ENCODE results near the gene KRT15.
"Not testable (repeated sequence)": the region's sequence is repeated elsewhere in the genome, so short reads cannot be mapped to it uniquely, and the experiment has no call there.

KRT15 gene

GRCh38 chr17:41544491-41544892 is 25.8 kb upstream of the KRT15 start:
- no peak for DNase-seq (ENCODE audit: low read depth)

DNA sequence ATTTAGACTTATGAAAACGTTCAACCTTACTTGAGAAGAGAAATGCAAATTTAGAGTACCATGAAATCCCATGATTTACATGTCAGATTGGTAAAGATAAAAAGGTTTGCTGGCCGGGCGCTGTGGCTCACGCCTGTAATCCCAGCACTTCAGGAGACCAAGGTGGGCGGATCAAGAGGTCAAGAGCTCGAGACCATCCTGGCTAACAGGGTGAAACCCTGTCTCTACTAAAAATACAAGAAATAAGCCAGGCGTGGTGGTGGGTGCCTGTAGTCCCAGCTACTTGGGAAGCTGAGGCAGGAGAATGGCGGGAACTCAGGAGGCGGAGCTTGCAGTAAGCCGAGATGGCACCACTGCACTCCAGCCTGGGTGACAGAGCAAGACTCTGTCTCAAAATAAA is 24.1 kb upstream of the KRT15 start:
- not testable (repeated sequence) for DNase-seq (ENCODE audit: low read depth)

- DNase-seq (ENCODE audit: low read depth): no peak
Observed at GRCh38 chr17:41542357-41542756, 23.7 kb upstream of the KRT15 start.

DNA sequence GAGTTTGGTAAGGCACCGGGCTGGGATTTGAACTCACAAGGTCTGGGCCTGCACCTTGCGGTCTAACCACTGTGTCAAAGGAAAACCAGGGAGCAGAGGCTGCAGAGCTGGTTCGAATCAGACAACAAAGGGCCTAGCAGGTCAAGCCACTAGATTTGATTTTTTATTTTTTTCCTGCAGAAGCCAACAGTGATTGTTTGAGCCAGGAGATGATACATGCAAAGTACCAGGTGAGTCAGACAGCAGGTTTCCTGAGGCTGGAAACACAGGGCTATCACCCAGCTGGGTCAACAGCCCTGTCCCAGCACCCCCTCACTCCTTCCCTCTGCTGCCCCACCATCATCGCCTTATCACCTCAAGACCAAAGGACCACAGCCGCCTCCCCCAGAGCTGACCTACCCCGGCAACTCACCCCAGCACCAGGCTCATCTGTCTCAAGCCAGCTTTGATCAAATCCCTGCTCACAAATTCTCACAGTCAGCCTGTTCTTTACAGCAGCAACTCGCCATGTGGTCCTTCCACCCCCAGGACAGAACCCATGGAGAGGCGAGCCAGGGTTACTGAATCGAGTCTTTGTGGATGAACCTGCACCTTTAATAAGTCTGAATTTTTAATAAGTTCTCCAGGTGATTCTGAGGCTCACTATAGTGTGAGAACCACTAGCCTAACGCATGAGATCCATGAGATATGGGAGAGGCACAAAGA is 22.4 kb upstream of the KRT15 start:
- DNase-seq (ENCODE audit: low read depth): no peak

DNA sequence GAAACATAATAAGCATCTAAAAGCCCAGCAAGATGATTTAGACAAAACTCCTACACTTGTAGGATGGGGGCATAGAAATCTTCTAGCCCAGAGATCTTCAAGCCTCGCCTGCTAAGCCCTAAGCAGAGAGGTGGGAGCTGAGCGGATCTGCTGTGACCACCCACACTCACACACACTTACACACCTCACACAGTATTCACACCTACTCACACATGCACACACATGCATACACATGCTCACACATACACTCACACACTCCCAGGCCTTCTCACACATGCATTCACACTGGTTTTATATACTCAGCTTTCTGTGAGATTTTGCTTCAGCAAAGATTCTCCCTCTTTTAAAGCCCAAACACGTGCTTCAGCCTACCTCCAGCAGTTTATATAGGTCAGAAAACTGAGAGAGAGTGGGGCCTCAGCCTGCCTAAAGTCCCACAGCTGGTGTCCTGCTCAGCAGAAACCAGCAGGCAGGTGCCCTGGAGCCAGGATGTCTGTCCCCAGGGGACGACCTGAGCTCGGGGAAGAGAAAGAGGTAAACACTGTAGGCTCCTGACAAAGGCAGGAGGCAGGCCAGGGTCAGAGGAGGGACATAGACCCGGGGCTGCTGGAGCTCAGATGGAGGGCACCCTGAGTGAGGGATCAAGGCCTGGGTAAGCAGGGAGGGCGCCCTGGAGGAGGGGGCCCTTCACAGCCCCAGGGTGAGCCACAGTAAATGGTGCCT is 21.4 kb upstream of the KRT15 start:
- DNase-seq (ENCODE audit: low read depth): no peak

DNA sequence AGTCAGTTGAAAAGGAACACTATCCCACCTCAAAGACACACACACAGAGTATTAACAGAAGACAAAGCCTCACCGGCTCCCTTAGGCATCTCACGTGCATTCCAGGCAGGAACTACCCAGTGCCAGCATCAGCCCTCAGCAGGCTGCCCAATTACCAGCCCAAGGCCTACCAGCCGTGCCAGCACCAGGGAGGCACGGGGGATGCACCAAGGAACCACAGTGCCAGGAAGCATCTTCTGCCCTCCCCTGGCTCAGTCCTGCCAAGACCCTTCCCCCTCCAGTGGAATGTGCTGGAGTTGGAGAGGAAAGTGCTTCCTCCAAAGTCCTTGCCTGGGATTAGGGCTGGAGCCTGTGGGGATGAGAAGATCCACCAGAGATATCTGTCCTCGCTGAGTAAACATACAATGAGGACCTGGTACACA is 20.4 kb upstream of the KRT15 start:
- no peak for DNase-seq (ENCODE audit: low read depth)

- no peak for DNase-seq (ENCODE audit: low read depth)
Observed at GRCh38 chr17:41538565-41538991, 19.9 kb upstream of the KRT15 start.

GRCh38 chr17:41537990-41538389 is 19.3 kb upstream of the KRT15 start:
- peak; percentile 48 for DNase-seq (ENCODE audit: low read depth)

- no peak for DNase-seq (ENCODE audit: low read depth)
Observed at GRCh38 chr17:41537614-41537954, 18.9 kb upstream of the KRT15 start.

- DNase-seq (ENCODE audit: low read depth): no peak
Observed at GRCh38 chr17:41536741-41537613, 18.3 kb upstream of the KRT15 start.

DNA sequence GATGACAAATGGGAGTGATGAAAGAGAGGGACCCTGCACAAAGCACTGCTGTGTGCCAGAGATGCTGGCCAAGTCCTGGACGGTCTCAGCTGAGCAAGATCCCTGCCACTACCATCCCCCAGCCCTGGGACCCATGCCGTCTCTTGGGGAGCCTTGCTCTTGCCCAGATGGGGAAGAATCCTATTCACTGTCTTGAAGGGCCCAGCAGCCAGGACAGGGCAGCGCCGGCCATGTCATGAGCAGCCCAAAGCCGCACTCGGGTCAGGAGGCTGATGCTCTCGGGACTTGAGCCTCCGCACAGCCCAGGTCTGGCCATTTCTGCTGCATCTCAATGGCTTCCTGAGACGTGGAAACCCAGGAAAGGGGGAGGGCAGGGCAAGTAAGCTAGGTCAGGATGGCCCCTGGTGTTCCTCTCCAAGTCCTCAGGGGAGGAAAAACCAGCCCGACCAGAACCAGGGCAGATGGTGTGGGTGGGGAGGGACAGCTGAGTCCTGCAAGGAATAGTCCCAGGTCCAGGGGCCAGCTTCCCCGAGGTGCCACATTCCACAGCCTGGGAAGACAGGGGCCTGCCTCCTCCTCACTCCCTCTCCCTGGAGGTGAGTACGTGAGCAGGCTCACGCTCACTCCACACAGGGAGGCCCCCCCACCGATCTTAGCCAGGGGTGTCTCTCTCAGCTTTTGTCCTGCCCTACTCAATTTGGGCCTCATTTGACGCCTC is 17.2 kb upstream of the KRT15 start:
- no peak for DNase-seq (ENCODE audit: low read depth)

DNA sequence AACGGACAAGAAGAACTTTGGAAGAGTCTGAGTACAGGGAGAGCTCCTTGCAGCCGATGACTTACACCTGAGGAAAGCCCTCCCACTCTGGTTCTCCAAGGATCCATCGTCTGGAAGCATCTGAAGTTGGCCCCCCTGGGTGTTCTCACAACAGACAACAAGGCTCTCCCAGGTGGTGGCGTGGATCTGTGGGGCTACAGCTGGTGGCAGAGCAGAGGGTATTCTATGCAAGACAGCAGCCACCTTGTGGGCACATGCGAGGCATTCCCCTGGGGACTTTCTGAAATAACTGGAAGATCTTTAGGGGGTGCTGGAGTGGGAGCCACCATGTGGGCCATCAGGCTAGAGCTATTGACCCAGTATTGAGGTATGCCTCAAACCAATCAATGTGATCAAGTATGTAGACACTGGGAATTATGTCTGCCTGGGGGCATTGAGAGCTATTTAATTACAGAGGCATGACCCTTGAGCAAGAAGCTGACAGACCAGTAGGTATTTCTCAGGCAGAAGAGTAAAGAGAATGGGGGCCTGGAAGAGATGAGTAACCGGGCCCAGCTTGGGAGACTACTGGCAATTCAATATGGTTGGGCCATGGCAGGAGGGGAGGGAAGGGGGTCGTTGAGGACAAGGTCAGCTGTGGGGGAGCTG is 16.3 kb upstream of the KRT15 start:
- no peak for DNase-seq (ENCODE audit: low read depth)

DNA sequence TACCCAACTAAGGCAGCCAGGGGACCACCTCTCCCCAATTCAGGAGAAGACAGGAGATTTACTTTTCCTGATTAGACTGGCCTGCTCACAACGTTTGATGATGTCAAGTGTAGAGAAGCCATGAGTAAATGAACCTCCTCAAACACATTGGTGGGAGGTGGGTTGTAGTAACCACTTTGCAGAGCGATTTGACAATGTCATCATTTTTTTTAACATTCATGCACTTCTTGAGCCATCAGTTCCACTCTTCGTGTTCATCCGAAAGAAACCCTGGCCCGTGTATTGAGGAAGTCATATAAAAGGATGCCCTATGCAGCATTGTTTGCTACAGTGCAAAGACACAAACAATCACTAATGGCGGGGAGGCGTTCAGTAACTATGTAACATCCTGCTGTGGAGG is 14.9 kb upstream of the KRT15 start:
- DNase-seq (ENCODE audit: low read depth): no peak

DNA sequence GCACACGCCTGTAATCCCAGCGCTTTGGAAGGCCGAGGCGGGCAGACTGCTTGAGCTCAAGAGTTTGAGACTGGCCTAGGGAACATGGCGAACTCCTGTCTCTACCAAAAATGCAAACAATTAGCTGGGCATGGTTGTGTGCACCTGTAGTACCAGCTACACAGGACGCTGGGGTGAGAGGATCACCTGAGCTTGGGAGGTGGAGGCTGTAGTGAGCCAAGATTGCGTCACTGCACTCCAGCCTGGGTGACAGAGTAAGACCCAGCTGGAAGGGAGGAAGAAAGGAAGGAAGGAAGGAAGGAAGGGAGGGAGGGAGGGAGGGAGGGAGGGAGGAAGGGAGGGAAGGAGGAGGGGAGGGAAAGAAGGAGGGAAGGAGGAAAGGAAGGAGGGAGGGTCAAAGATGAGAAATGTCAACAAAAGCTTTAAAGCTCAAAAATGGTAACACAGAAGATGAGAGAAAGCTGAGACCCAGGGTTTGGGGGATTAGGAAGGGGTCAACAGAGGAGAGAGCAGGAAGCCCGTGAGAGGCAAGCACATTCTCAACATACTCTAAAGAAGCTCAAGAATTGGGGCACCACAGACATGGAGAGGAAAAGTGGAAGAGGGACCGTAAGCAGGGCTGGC is 14.4 kb upstream of the KRT15 start:
- no peak for DNase-seq (ENCODE audit: low read depth)

- DNase-seq (ENCODE audit: low read depth): no peak
Observed at GRCh38 chr17:41531993-41532392, 13.3 kb upstream of the KRT15 start.

DNA sequence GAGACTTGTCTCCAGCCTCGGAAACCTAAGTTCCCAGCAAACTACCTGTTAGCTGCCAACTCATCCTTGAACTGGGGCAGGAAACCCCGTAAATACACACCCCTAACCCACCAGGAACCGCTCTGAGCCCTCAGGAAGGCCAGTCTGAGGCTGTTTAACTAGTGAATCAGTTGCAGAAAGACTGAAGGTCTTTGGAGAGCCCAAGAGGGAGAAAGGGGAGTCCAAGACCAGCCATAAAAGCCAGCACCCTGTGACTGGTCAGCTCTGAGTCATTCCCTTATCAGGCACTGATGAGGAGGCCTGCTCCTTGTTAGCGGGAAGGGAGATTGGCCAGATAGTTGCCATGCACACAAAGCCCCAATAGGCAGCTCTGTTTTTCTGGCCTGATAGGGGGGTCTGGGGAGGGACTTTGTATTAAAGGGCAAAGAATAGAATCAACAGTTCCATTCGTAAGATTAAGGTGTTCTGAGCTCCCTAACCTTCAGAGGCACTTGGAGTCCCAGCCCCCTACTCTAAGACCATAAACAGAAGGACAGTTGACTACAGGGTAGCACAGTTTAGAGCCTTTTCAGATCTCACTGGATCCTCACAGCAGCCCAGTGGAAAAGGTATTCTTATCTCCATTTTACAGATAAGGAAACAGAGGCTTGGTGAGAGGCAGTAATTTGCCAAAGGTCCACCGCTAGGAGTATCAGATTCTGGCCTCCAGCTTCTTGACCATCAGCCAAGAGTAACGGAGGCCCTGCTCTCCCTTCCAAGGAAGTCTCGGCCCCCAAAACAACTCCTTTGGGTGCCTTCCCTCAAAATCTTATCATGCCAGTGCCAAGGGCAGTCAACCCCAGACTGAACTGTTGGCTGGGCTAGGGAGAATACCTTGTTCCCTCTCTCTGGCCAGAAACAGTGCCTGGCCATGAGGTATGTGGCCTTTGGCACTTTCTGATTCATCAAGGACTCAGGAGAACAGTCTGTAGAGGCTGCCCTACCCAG is 11.7 kb upstream of the KRT15 start:
- DNase-seq (ENCODE audit: low read depth): peak; percentile 96

GRCh38 chr17:41529491-41529915 is 10.8 kb upstream of the KRT15 start:
- DNase-seq (ENCODE audit: low read depth): no peak

DNA sequence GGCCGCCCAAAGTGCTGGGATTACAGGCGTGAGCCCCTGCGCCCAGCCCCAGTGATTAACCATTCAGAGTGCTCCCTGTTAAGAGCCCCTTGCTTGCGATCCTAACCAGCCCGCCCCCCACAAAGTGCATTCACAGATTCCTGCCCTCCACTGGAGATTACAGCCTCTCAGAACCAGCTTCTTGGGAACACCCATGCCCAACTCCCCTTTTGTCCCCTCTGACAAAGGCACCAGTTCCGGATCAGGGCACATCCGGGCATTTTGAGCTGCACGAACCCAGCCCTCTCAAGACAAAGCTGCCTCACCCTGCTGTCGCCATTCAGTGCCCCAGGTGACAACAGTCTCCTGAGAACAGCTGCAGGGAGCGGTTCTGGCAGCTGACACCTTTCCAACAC is 10.3 kb upstream of the KRT15 start:
- no peak for DNase-seq (ENCODE audit: low read depth)

DNA sequence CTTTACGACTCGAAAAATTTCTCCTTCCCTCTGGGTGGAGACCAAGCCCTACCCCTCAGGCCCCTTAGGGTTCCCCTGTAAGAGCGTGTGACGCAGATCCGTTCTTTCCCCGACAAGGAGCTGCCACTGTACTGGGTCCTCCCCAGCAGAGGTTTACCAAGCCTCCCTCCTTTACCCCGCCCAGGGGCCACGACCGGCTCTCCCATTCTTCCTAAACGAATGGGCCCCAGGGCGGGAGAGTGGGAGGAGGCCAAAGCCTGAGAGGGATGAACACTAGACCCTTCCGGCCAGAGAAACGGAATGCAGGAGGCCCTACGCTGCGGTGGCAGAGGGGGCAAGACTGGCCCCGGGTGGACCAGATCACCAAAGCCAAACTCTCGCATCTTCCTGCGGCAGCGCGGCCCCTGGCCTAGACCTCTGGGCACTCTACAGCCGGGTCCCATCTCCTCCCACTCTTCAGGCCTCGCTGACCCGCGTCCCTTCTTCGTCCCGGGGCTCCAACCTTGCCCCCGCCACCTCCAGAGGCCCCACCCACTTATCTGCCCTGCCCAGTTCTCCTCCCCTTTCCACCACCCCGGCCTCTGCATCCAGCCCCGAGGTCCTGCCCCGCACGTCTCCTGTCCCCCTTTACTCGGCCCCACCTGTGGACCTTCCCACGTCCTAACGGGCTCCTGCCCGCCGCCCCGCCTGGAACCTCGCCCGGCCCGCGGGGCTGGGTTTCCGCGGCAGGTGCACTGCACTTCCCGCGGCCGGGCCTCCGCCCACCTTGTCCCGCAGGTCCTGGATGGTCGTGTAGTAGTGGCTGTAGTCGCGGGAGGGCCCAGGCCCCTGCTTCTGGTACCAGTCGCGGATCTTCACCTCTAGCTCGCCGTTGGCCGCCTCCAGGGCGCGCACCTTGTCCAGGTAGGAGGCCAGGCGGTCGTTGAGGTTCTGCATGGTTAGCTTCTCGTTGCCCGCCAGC is 8.7 kb upstream of the KRT15 start:
- DNase-seq (ENCODE audit: low read depth): no peak
